ENCODE measurements around the gene IL3.
"Not testable (repeated sequence)": the region's sequence is repeated elsewhere in the genome, so short reads cannot be mapped to it uniquely, and the experiment has no call there.

GRCh38 chr5:132108495-132108894 lies 48.0 kb downstream of the IL3 start:
- TF ChIP-seq TAF1, POLR2A, SPI1, POU2F2, POLR2AphosphoS5 (IDR thresholded peaks at IDR 0.05; ENCODE audit: low read depth, low read length): not testable (repeated sequence)

All from GM12891 (cell line).